22Rv1 (cell line): ENCODE data around the gene TMEM121.
"Not testable (repeated sequence)": the region's sequence is repeated elsewhere in the genome, so short reads cannot be mapped to it uniquely, and the experiment has no call there.

Experiments used
- H3K27ac ChIP-seq: fragments of 450-650 bp; 2 replicates; pipeline ENCODE4 v1.5.1; 2017
- ZFX ChIP-seq: fragments of 450-650 bp; IDR thresholded peaks from 2 replicates; pipeline ENCODE4 v1.6.1; 2017; ENCODE audit warnings: antibody characterized with exemption, borderline replicate concordance
- TF ChIP-seq, protein P1 (sequence below): fragments of 450-650 bp; IDR thresholded peaks from 2 replicates; pipeline ENCODE4 v1.5.1; 2017; ENCODE audit warnings: mild to moderate bottlenecking

Gene TMEM121

DNA sequence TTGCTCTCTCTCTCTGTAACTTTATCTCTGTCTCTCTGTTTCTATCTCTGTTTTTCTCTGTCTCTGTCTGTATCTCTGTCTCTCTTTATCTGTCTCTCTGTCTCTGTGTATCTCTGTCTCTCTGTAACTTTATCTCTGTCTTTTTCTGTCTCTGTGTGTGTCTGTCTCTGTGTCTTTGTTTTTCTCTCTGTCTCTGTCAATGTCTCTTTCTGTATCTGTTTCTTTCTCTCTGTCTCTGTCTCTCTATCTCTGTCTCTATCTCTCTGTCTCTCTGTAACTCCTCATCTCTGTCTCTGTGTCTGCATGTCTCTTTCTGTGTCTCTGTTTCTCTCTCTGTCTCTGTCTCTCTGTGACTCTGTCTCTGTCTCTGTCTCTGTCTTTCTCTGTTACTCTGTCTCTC is 51.7 kb downstream of the TMEM121 start:
- no peak overlapping the region for H3K27ac ChIP-seq
- no peak for TF ChIP-seq ZFX
- TF ChIP-seq, protein P1, sequence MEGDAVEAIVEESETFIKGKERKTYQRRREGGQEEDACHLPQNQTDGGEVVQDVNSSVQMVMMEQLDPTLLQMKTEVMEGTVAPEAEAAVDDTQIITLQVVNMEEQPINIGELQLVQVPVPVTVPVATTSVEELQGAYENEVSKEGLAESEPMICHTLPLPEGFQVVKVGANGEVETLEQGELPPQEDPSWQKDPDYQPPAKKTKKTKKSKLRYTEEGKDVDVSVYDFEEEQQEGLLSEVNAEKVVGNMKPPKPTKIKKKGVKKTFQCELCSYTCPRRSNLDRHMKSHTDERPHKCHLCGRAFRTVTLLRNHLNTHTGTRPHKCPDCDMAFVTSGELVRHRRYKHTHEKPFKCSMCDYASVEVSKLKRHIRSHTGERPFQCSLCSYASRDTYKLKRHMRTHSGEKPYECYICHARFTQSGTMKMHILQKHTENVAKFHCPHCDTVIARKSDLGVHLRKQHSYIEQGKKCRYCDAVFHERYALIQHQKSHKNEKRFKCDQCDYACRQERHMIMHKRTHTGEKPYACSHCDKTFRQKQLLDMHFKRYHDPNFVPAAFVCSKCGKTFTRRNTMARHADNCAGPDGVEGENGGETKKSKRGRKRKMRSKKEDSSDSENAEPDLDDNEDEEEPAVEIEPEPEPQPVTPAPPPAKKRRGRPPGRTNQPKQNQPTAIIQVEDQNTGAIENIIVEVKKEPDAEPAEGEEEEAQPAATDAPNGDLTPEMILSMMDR = no peak

DNA sequence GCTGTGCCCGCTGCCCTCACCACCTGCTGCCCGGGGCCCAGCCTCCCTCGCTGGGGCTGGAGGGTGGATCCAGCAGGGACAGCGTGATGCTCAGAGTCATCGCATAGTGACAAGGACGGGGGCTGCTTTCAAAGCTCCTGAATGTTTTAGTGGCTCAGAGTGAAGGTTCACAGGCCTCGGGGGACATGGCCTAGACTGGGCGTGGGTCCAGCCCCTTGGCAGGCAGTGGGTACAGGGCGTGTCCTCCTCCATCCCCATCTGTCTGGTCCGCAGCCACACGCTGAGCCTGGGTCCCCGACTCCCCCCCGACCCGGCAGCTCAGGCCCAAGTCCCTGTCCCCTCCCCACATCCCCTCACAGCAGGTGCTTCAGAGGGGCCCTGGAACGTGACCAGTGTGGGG is 52.8 kb downstream of the TMEM121 start:
- H3K27ac ChIP-seq = not testable (repeated sequence)
